ENCODE data around the gene CERS2. TPM values are rescaled to one million over a fixed set of nuclear protein-coding genes. Genes with fewer than 3 reads are reported as not detected.

The CERS2 gene
- total and polyA plus RNA-seq, 2 of the 8 experiments (the other 6 are each of a cell fraction or from before 2014, with no cell fraction given), result 216 to 237 TPM

DNA sequence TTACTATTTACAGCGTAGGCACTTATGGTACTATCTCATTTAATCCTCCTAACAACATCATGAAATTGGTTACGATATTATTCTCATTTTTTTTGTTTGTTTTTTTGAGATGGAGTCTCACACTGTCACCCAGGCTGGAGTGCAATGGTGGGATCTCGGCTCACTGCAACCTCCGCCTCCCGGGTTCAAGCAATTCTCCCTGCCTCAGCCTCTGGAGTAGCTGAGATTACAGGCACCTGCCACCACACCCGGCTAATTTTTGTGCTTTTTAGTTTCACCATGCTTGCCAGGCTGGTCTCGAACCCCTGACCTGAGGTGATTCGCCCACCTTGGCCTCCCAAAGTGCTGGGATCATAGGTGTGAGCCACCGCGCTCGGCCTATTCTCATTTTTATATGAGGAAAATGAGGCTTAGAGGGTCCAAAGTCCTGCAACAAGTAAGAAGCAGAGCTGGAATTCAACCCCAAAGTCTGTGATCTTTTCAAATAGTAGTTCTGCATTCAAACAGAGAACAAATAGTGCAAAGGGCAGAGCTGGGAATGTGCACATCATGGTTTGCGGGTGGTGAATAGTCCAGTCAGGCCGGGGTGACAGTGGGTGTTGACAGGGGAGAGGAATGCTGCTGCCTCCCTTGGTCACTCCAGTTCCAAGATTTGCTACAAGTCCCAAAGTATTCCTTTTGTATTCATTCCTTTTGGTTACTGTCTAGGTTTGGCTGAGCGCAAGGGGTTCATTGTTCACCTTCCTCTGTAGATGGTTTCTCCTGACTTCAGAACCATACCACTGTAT, 38.2 kb upstream of the CERS2 start:
- Histone ChIP-seq H2AK5ac (ENCODE audit: low read depth, low read length) (no peak overlapping the region), H2BK5ac (ENCODE audit: low read depth, low read length) (no peak overlapping the region), H3K9ac (replicated peaks in 1 of 4; ENCODE audit: extremely low read depth in 1 of 4, low read depth in 3 of 4, low read length in 3 of 4) (no peak overlapping the region), H3K4ac (replicated peaks; ENCODE audit: insufficient read length, low read depth, low read length) (no peak overlapping the region), H3K79me1 (ENCODE audit: low read depth, low read length) (no peaks in the 10 kb centered on the region), H2BK12ac (ENCODE audit: low read depth, low read length) (no peak overlapping the region), H2BK120ac (replicated peaks; ENCODE audit: low read depth, low read length) (no peak overlapping the region), H3K79me2 (ENCODE audit: control insufficient read depth in 1 of 2, insufficient read depth in 2 of 2, low read length in 2 of 2) (peaks cover 0 to 5% of the 10 kb centered on the region in 2 experiments; a peak in 2 of 4 replicates), H3K23ac (ENCODE audit: insufficient read length) (no peak overlapping the region), H3K18ac (ENCODE audit: extremely low read depth, low read length) (no peak overlapping the region), H3K14ac (ENCODE audit: insufficient read length) (no peak overlapping the region), H3K4me1 (replicated peaks in 1 of 4; ENCODE audit: control insufficient read depth in 3 of 4, insufficient read depth in 4 of 4, low read length in 3 of 4) (peaks cover 2 to 5% (median 3%) of the 10 kb centered on the region in 4 experiments; a peak in 4 of 7 replicates), H2BK20ac (ENCODE audit: low read length) (no peak overlapping the region), H3K27me3 (replicated peaks in 1 of 4; ENCODE audit: control insufficient read depth in 3 of 4, extremely low read depth in 1 of 4, insufficient read depth in 3 of 4, low read length in 3 of 4) (no peaks in the 10 kb centered on the region), H3K27ac (ENCODE audit: low read depth, low read length) (no peak overlapping the region), H4K5ac (ENCODE audit: insufficient read length, low read depth, low read length) (no peak overlapping the region), H4K20me1 (replicated peaks in 1 of 2; ENCODE audit: control insufficient read depth in 1 of 2, insufficient read depth in 2 of 2, low read length in 2 of 2) (no peaks in the 10 kb centered on the region), H3K4me3 (ENCODE audit: extremely low read depth in 1 of 4, insufficient read depth in 2 of 4, low read depth in 3 of 4, low read length in 4 of 4) (no peak overlapping the region), H2AFZ (ENCODE audit: low read length) (no peak overlapping the region), H4K8ac (ENCODE audit: extremely low read depth, insufficient read depth, low read length) (no peak overlapping the region), H2BK15ac (ENCODE audit: low read length) (no peak overlapping the region), H3K56ac (replicated peaks; ENCODE audit: insufficient read length, low read depth, low read length) (no peak overlapping the region), H3K4me2 (ENCODE audit: insufficient read depth in 1 of 2, low read depth in 2 of 2, low read length in 2 of 2) (no peak overlapping the region), H3K9me3 (ENCODE audit: insufficient read depth in 2 of 2, low read depth in 1 of 2, low read length in 1 of 2) (no peaks in the 10 kb centered on the region), H3K23me2 (ENCODE audit: low read depth, low read length) (peaks cover 3% of the 10 kb centered on the region), H4K91ac (replicated peaks; ENCODE audit: insufficient read length, low read length) (no peak overlapping the region), H3K36me3 (ENCODE audit: control insufficient read depth in 2 of 4, insufficient read depth in 4 of 4, low read length in 3 of 4) (no peaks in the 10 kb centered on the region)
- FAIRE-seq (no peak), DNase-seq (ENCODE audit: low read depth in 1 of 2, low spot score in 2 of 2) (no peak)
- ChIA-PET CTCF (ENCODE audit: partially characterized antibody) (interaction anchor here (0.7 to 2.0 kb wide), 4 partner anchors 12 to 24 kb away, joined by 3 to 8 read pairs (median 5); partner anchors contain the start of gene BNIPL), POLR2A (ENCODE audit: partially characterized antibody) (interaction anchor here (0.6 to 1.3 kb wide), 4 partner anchors 25 to 450 kb away, joined by 3 to 4 read pairs (median 3); no protein-coding TSS in a partner anchor)
- 91% methylated on average over 14 of the region's 14 CpGs; no CpG with 5 or more reads in 1 of the 2 experiments for WGBS, 2 experiments (ENCODE audit: extremely low coverage in 1 of 2, insufficient coverage in 1 of 2, insufficient read length in 1 of 2, insufficient replicate concordance in 2 of 2, low coverage in 1 of 2, low lambda C conversion rate in 2 of 2, missing lambda C conversion rate in 1 of 2)
- no peak for TF ChIP-seq KDM4A (IDR thresholded peaks at IDR 0.05; ENCODE audit: low read depth, low read length, severe bottlenecking)
- no peak for TF ChIP-seq KDM5A (IDR thresholded peaks at IDR 0.05; ENCODE audit: low read length)
- TF ChIP-seq, protein P1, sequence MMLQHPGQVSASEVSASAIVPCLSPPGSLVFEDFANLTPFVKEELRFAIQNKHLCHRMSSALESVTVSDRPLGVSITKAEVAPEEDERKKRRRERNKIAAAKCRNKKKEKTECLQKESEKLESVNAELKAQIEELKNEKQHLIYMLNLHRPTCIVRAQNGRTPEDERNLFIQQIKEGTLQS (IDR thresholded peaks at IDR 0.05; ENCODE audit: insufficient read depth, low read depth, low read length), result no peak
- no peak for TF ChIP-seq GTF2F1 (IDR thresholded peaks at IDR 0.05; ENCODE audit: borderline replicate concordance, low read depth, low read length)
- TF ChIP-seq RNF2 (IDR thresholded peaks at IDR 0.05; ENCODE audit: borderline replicate concordance, low read depth, low read length, missing control alignments, poor library complexity, severe bottlenecking), result no peak
- no peak for TF ChIP-seq POLR2AphosphoS5 (IDR thresholded peaks at IDR 0.05; ENCODE audit: low read depth, low read length)
- no peak for TF ChIP-seq EZH2 (IDR thresholded peaks at IDR 0.05; ENCODE audit: low read depth, low read length, severe bottlenecking)

Measured in H1 (cell line).